ENCODE measurements around the gene VMP1. TPM values are rescaled to one million over a fixed set of nuclear protein-coding genes. Genes with fewer than 3 reads are reported as not detected.

VMP1 gene
- total and polyA plus RNA-seq, 2 of the 4 experiments (the other 2 are of a cell fraction), result 89.8 to 197 TPM

- H2AK5ac ChIP-seq (ENCODE audit: low read depth, low read length), result peak overlapping the region; percentile 5; the same call in 1 of the 2 replicates
- ChIA-PET CTCF (interaction anchor here (0.7 to 2.2 kb wide), 2 partner anchors 102 to 231 kb away, joined by 3 to 6 read pairs; no protein-coding TSS in a partner anchor), POLR2A (ENCODE audit: unreplicated experiment) (interaction anchor here (0.5 to 4.3 kb wide), 4 partner anchors 79 to 93 kb away, joined by 3 to 87 read pairs (median 5); no protein-coding TSS in a partner anchor)
- peak overlapping the region in 1 of 2 experiments; percentile 77; a peak in 1 of 4 replicates for H4K8ac ChIP-seq (ENCODE audit: low read depth in 2 of 2, low read length in 2 of 2)
- H2BK15ac ChIP-seq (ENCODE audit: low read depth, low read length), result peak overlapping the region; percentile 70; the same call in 1 of the 3 replicates
- peaks cover 14% of the 10 kb centered on the region for H3K4me1 ChIP-seq (ENCODE audit: control insufficient read depth, insufficient read depth, low read length)
- intact Hi-C loops (cut with micrococcal nuclease) (loop anchor here (2.0 kb wide), 1 partner anchor 34 kb away; no protein-coding TSS in a partner anchor), dilution Hi-C loops (cut with HindIII; ENCODE audit: low sequenced_read_pairs, unreplicated experiment) (no loop called here), in situ Hi-C loops (cut with MboI; ENCODE audit: low sequenced_read_pairs) (no loop called here)
- TF ChIP-seq MAFK (IDR thresholded peaks at IDR 0.05; ENCODE audit: low read depth, low read length) (no peak), BHLHE40 (IDR thresholded peaks at IDR 0.05; ENCODE audit: low read depth, low read length) (no peak), ELK1 (IDR thresholded peaks at IDR 0.05; ENCODE audit: borderline replicate concordance, low read depth, low read length) (no peak), MXI1 (IDR thresholded peaks at IDR 0.05; ENCODE audit: borderline replicate concordance, low read depth, low read length) (no peak), RAD21 (IDR thresholded peaks at IDR 0.05; ENCODE audit: low read length) (no peak), FOS (IDR thresholded peaks at IDR 0.05; ENCODE audit: low read depth, low read length) (no peak), CHD1 (IDR thresholded peaks at IDR 0.05; ENCODE audit: low read depth, low read length) (no peak), NFE2L2 (IDR thresholded peaks at IDR 0.05; ENCODE audit: low read depth, low read length) (no peak), RCOR1 (IDR thresholded peaks at IDR 0.05; ENCODE audit: insufficient replicate concordance, low read length) (no peak), CTCF (conservative IDR thresholded peaks at IDR 0.05; ENCODE audit: low read depth, low read length) (no peak), CEBPB (IDR thresholded peaks at IDR 0.05; ENCODE audit: low read depth, low read length) (no peak)
- H2BK20ac ChIP-seq (ENCODE audit: low read depth, low read length), result peak overlapping the region; percentile 12; the same call in 1 of the 2 replicates
- H3K4me2 ChIP-seq (ENCODE audit: low read depth, low read length), result peak overlapping the region; percentile 15; the same call in 1 of the 2 replicates
- peak overlapping the region; percentile 54; the same call in 1 of the 2 replicates for H3K27ac ChIP-seq (ENCODE audit: insufficient read depth, low read length)
- H2BK120ac ChIP-seq (ENCODE audit: low read depth, low read length), result peak overlapping the region; percentile 22
- H2AFZ ChIP-seq (replicated peaks; ENCODE audit: low read length, poor library complexity), result no peak overlapping the region
- H4K5ac ChIP-seq (ENCODE audit: low read depth, low read length), result no peak overlapping the region
- ATAC-seq (ENCODE audit: low read depth) (no peak), DNase-seq (peak; percentile 56)
- no peak overlapping the region for H3K14ac ChIP-seq (replicated peaks; ENCODE audit: low read depth, low read length)
- peak overlapping the region; percentile 73; the same call in 1 of the 2 replicates for H3K4ac ChIP-seq (ENCODE audit: low read depth, low read length)
- H3K56ac ChIP-seq (ENCODE audit: extremely low read depth, insufficient read depth, low read length), result no peak overlapping the region
- H3K27me3 ChIP-seq (ENCODE audit: control insufficient read depth, insufficient read depth, low read length), result no peaks in the 10 kb centered on the region
- H3K36me3 ChIP-seq (ENCODE audit: control insufficient read depth, insufficient read depth, low read length), result no peaks in the 10 kb centered on the region
- peak overlapping the region; percentile 48; the same call in 1 of the 2 replicates for H3K9ac ChIP-seq (ENCODE audit: low read depth, low read length)
- peaks cover 0 to 28% of the 10 kb centered on the region in 2 experiments; a peak in 2 of 4 replicates for H3K79me1 ChIP-seq (ENCODE audit: low read depth in 1 of 2, low read length in 2 of 2)
- peak overlapping the region; percentile 81 for H3K18ac ChIP-seq (ENCODE audit: low read depth, low read length)
- BruUV-seq (replicated peaks), result no TSS peak
- H3K23ac ChIP-seq (ENCODE audit: low read depth, low read length), result peak overlapping the region; percentile 62; the same call in 1 of the 2 replicates
- no peaks in the 10 kb centered on the region; the same call in 1 of the 2 replicates for H3K9me1 ChIP-seq (ENCODE audit: insufficient read depth, low read length)
- H2AK9ac ChIP-seq (replicated peaks; ENCODE audit: low read depth, low read length, poor library complexity), result no peak overlapping the region
- H3K4me3 ChIP-seq (ENCODE audit: insufficient read depth, low read depth, low read length), result no peak overlapping the region
- H2BK5ac ChIP-seq (ENCODE audit: low read depth, low read length, poor library complexity, severe bottlenecking), result peak overlapping the region; percentile 93
- H3K9me3 ChIP-seq (ENCODE audit: control insufficient read depth, insufficient read depth, low read length), result no peaks in the 10 kb centered on the region
- H4K91ac ChIP-seq (ENCODE audit: insufficient read depth, low read depth, low read length), result no peak overlapping the region
- H4K20me1 ChIP-seq (ENCODE audit: insufficient read depth, low read length), result no peaks in the 10 kb centered on the region
Observed at GRCh38 chr17:59752446-59752845, 45.0 kb downstream of the VMP1 start.

Measured in IMR-90 (cell line).